GM18517 (cell line): Measurements from ENCODE around the gene HINT2.

Experiments
- ATAC-seq: cut with Tn5 transposase; IDR thresholded peaks from one replicate; pipeline ENCODE4 v1.9.1; 2021; ENCODE audit warnings: mild to moderate bottlenecking, moderate library complexity; ENCODE audit not compliant: unreplicated experiment

Gene HINT2

DNA sequence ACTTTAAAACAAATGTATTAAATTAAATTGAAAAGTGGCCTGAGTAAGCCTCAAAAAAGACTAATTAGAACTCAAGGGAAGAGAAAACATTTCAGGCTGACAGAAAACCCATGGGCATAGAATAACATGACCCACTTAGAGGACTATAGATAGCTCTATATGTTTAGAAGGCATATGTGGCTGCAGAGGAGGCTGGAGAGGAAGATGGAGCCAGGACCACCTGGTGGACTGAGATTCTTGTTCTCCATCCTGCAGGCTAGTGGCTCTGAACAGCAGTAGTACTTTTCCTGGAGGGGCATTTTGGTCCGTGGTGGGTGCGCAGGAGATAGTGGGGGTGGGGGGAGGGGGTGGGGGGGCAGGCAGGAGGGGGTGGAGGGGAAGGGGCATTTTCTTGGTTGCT lies 33.8 kb downstream of the HINT2 start:
- no peak for ATAC-seq

- ATAC-seq: no peak
Observed at GRCh38 chr9:35778496-35778895, 36.3 kb downstream of the HINT2 start.

DNA sequence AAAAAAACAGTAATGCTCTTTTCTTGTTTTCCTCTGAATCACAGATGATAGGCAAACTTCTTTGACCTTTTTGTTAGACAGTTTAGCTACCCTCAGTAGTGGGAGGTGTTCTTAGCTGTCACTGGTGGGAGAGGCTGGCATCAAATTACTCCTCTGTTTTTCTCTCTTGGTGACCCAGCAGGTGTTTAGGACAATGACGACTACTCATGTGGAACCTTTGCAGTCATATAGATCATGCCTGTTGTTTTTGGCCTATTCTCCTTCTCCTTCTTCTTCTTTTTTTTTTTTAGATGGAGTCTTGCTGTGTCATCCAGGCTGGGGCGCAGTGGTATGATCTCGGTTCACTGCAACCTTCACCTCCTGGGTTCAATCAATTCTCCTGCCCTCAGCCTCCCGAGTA lies 38.8 kb downstream of the HINT2 start:
- peak; percentile 49 for ATAC-seq

DNA sequence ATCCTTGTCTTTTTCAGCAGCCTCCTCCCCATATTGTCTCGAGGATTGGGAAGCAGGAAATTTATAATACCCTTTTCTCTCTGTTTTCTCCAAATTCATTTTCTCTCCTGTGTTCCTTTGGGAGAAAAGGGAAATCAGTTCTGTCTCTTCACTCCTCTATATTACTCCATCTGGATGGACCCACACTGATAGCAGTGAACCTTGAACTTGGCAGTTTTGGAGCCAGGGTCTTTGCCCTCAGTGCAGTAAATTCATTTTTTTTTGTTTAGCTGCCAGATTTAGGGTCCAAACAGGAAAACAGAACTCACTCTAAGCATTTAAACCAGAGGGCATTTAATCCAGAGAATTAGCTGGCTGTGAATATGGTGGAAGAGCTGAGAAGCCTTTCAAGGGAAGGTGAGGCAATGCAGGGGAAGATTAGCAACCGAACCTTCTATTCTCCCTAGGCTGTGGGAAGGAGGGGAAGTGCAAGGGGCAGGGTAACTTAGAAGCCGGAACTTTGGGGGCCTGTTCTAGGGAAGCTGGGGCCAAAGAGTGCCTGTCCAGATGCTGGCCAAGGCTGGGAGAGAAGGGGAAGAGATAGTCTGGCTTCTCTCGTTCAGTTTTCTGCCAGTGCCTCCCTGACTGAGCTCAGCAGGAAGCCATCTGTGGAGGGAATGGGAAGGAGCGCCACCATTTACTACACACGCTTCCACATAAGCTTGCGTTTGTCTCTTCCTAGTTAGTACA lies 39.8 kb downstream of the HINT2 start:
- ATAC-seq: no peak

DNA sequence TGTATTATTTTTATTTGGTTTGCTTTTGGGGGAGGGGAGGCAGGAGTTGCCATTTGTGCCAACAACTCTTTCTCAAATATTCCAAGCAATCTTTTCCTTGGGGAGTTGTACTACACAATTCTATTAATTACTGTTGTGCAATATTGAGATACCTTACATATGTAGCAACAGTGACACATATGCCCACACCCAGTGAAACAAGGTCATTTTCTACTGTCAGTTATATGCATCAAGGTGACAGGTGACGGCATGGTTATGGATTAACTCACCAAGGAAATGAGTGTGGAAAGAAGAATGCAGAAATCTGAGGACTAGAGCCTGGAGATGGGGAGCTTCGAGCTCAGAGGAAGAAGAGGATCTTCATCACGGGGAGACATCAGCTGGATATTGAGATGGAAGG lies 42.9 kb downstream of the HINT2 start:
- no peak for ATAC-seq

DNA sequence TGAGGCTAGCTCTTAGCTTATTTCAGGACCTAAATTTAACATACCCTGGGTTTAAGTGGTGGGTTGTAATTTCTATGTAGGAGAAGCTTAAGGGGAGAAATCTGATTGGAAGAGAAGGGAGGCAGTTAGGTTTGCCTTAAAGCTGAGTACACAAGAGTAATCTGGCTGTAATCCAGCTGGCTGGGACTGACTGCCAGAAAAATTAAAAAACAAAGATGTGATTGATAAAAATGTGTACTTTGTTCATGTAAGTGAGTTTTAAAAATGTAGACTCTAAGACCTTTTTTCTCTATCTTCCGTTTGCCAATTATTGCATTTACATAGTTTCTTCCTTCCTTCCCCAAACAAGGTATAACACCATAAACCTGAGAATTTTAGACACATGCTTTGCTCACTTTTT lies 43.3 kb downstream of the HINT2 start:
- ATAC-seq: no peak

DNA sequence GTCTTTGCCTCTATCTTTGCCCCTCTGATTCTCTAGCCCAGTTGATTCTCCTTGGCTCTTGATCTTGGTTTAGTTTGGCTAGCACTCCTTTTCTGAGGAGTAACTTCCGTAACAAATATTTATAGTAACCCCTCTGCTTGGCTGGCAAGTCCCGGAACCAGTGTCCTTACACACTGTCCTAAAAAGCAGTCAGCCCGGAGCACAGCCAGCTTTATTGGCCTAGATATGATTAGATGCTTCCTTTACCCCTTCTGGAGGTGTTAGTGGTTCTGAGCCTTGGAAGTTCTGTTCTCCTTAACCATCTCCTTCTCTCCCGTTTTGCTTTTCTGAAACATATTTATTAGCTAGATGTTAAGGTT lies 43.8 kb downstream of the HINT2 start:
- no peak for ATAC-seq

- no peak for ATAC-seq
Observed at GRCh38 chr9:35769763-35770162, 45.1 kb downstream of the HINT2 start.

GRCh38 chr9:35767458-35767857 lies 47.4 kb downstream of the HINT2 start:
- no peak for ATAC-seq

DNA sequence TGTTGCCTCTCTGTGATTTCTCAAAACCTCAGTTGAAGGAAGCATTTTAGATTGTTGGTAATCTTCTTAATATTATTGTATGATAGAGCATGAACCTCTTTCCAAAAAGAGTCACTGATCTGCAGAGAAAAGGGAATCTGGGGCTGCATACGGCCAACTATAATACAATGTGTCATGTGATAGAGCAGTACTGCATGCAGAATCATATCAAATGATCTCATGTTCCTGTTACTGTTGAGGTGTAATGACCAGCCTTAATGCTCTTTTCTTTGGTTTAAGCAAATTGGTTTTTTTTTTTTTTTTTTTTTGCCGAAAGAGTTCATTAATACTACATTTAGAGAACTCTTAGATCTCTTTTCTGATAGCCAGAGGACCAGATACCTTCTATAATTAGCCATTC lies 47.8 kb downstream of the HINT2 start:
- no peak for ATAC-seq

GRCh38 chr9:35763803-35764202 lies 51.0 kb downstream of the HINT2 start:
- no peak for ATAC-seq

GRCh38 chr9:35763181-35763580 lies 51.7 kb downstream of the HINT2 start:
- ATAC-seq: no peak
